GM12865 (cell line): ENCODE results near the gene FAM131C.

Experiments used
- DNase-seq: peaks from one replicate; pipeline ENCODE4 v3.0.0; 2010; ENCODE audit warnings: low read depth
- H3K4me3 ChIP-seq: 2 replicates; pipeline ENCODE4 v1.5.1; 2011; ENCODE audit warnings: mild to moderate bottlenecking, low read depth, low read length, control low read depth
- TF ChIP-seq, protein P1 (sequence below): IDR thresholded peaks from 2 replicates; pipeline ENCODE4 v1.5.1; 2011; ENCODE audit warnings: low read length, control low read depth, low read depth, inconsistent platforms; ENCODE audit not compliant: insufficient read depth; ENCODE audit errors: missing control alignments

The FAM131C gene

DNA sequence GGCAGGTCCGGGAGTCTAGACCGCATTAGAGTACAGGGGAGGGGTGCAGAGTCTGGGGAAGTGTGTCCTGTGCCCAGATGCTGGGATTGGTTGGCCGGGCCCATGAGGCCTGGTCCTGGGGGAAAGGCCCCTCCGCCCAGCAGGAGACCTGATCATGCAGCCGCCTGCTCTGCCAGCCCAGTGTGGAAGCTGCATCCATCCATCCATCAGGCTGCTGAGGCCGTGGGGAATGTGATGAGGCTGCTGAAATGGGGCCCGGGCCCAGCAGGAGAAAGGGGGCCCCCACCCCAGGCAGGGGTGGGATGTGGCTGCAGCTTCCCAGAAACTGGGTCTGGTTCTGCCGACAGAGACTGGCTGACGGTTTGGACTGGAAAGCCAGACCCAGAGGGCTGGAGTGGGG, 45.3 kb upstream of the FAM131C start:
- no peak for DNase-seq
- no peak overlapping the region for H3K4me3 ChIP-seq
- TF ChIP-seq, protein P1, sequence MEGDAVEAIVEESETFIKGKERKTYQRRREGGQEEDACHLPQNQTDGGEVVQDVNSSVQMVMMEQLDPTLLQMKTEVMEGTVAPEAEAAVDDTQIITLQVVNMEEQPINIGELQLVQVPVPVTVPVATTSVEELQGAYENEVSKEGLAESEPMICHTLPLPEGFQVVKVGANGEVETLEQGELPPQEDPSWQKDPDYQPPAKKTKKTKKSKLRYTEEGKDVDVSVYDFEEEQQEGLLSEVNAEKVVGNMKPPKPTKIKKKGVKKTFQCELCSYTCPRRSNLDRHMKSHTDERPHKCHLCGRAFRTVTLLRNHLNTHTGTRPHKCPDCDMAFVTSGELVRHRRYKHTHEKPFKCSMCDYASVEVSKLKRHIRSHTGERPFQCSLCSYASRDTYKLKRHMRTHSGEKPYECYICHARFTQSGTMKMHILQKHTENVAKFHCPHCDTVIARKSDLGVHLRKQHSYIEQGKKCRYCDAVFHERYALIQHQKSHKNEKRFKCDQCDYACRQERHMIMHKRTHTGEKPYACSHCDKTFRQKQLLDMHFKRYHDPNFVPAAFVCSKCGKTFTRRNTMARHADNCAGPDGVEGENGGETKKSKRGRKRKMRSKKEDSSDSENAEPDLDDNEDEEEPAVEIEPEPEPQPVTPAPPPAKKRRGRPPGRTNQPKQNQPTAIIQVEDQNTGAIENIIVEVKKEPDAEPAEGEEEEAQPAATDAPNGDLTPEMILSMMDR, result no peak

DNA sequence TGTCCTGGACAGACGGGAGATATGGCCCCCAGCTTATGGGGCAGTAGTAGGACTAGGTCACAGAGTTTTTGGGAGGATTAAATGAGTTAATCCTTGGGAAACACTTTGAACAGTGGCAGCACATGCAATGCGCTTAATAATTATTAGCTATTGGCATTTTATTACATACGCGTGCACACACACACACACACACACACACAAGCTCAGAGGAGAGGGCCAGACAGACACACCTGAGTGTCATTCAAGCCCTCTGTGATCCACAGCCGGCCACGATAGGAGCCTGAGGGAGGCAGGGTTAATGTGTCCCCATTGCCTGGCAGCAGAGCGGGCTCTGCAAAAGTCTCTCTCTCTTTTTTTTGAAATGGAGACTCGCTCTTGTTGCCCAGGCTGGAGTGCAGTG, 44.5 kb upstream of the FAM131C start:
- no peak overlapping the region for H3K4me3 ChIP-seq
- TF ChIP-seq, protein P1, result no peak
- no peak for DNase-seq

DNA sequence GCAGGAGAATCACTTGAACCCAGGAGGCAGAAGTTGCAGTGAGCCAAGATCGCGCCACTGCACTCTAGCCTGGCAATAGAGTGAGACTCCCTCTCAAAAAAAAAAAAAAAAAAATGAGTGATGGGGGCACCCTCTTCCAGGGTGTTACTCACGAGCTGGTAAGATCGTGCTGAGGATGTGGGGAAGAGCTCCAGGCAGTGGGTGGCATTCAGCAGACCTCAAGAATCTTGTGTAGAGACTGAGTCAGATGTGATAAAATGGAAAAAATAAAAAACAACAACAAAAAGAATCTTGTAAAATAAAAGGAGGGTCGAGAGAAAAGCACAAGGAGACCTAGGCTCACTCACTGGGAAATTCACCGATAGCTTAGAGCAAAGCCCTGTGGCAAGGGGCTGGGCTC, 43.9 kb upstream of the FAM131C start:
- H3K4me3 ChIP-seq, result no peak overlapping the region
- no peak for DNase-seq
- TF ChIP-seq, protein P1, result no peak

DNA sequence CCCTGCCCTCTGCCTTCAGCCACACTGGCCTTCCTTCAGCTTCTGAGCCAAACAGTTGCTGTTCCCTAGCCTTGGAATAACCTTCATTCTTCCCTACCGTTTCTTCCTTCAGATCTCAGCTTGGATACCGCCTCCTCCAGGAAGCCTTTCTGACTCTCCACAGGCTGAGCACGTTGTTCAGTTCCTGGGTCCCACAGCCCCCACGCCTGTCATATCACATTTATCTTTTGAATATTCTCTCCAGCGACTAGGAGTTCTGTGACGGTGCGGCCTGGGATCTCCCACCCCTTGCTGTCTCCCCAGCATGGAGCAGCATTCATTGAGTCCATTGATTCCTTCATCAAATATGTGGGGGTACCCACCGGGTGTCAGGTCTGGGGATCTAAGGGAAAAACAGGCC, 43.2 kb upstream of the FAM131C start:
- no peak for DNase-seq
- TF ChIP-seq, protein P1, result no peak
- no peak overlapping the region for H3K4me3 ChIP-seq

DNA sequence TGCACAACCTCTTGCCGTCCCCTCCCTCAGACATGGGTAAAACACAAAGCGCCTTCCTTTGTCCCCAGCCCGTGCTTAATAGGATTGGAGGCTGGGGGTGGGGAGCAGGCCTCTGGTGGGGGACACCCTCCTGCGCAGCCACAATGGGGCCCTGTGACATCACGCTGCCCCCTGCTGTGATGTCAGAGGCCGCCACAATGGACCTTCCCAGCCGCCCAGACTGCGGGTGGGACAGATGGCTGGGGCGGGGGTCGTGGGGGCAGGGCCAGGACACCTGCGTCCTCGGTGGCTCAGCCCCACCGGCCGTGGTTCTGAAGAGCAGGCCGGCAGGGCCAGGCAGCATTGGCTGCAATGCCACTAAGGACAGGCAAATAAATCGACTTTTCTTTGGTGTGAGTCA, 42.6 kb upstream of the FAM131C start:
- no peak overlapping the region for H3K4me3 ChIP-seq
- no peak for DNase-seq
- TF ChIP-seq, protein P1, result no peak

DNA sequence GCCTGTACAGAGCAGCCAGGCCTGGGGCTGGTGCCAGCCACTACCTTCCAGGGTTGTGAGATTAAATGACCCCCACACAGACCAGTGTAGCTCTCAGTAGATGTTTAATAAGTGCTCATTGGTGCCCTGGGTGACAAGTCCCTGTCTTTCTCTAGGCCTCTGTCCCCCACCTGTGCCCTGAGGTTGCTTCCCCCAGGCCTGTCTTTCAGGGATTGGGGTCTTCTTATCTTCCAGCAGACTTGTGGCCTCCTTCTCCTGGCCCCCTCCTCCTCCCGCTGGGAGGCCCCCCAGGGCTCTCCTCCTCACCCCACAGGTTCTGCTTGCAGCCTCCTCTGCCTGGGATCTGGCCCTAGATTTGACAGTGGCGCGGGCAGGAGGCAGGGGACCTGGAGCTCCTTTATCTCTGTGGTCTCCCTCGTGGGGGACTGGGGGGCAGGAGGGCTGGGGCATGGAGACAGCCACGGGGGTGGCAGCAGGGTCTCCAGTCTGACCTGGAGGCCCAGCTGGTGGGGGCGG, 42.1 kb upstream of the FAM131C start:
- no peak overlapping the region for H3K4me3 ChIP-seq
- no peak for DNase-seq
- TF ChIP-seq, protein P1, result no peak

DNA sequence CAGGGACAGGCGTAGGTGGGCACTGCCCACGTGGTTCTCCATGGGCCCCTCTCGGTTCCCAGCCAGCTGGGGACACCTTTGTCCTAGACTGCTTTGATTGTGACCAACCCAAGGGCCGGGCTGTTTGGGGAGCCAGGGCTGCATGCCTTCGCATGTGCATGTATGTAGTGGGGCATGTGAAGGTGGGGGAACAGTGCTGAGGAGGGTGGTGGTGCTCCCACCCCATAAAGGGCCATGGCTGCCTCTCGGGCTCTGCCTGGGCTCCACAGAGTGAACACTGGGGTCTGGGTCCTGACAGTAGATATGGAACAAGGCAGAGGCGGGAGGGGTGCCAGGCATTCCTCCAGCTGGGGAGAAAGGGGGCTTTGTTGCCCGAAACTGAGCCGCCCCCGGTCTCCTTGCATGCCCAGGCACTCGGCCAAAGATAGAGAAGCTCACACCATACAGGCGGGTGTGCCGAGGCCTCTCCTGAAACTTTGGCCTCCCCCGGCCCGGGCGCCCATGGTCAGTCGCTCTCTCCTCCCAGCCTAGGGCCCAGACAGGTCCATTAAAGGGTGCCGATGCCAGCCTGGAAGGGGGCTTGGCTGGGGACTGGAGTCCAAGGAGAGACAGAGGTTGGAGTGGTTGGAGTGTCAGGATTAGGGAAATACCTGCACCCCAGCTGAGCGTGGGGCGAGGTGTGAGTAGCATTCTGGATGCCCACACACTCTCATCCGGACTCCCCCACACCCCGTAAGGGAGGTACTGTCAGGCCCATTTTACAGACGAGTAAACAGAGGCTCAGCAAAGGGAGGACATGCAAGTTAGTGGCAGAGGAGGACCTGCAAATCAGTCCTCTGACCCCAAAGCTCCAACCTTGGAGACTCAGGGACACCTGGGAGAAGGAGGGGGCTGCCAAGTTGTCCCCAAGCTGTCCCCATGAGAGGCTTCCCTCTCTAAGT, 41.3 kb upstream of the FAM131C start:
- no peak for DNase-seq
- no peak overlapping the region for H3K4me3 ChIP-seq

More for the DNA sequence above, 41.3 kb upstream of the FAM131C start:
- TF ChIP-seq, protein P1, result no peak
